ENCODE results near the gene ZC3H10. TPM values are rescaled to one million over a fixed set of nuclear protein-coding genes. Genes with fewer than 3 reads are reported as not detected.
A peak's percentile ranks its signal among the peaks of the same experiment; 100 is the strongest.

ZC3H10 gene
- total and polyA plus RNA-seq, 2 experiments from 2014 or later, result 2.7 to 3.0 TPM

DNA sequence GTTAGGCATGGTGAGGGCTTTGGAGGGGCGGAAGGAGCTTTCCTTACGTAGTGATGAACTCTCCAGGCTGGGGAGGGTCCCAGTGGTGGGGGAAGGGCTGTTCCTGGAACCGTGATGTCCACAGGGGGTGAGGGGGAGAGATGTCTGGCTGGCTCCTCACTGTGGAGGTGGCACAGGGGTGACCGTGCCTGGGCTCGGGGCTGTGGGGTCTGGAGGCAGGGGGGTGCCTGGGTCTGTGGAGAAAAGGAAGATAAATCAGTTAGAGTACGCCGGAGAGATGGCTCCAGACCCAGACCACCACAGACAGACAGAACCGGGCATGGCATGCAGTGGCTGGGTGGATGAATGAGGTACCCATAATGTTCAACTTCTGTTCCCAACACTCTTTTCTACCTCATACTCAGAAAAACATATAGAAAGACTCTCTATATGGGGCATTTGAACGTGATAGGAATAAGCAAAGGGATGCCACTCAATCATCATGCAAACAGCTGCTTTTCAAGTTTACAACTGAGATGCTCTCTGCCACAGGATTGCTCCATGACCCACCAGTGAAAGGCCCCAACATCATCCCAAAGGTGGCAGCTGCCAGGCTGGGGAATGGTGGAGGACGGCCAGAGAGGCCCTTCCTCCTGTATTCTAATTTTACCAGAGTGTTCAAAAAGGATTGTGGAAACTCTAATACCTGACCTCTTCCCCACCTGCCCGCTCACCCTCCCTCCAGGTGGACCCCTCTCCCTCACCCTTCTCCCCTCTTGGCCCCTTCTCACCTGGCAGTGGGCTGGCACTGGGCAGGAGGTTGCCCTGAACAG lies 45.7 kb downstream of the ZC3H10 start:
- no peak for TF ChIP-seq EZH2 (IDR thresholded peaks at IDR 0.05; ENCODE audit: insufficient read depth, poor library complexity, severe bottlenecking)
- no peak for TF ChIP-seq EZH2phosphoT487 (IDR thresholded peaks at IDR 0.05; ENCODE audit: insufficient read depth, low read depth)
- DNase-seq, result no peak
- Histone ChIP-seq H3K36me3 (ENCODE audit: low read depth) (peaks cover 20% of the 10 kb centered on the region), H3K9ac (no peak overlapping the region), H4K20me1 (ENCODE audit: insufficient read depth) (0 out of 2 replicates have a peak, but pooled peaks cover 9% of the 10 kb centered on the region), H3K4me3 (no peak overlapping the region), H3K27me3 (replicated peaks; ENCODE audit: insufficient read depth) (no peaks in the 10 kb centered on the region), H3K27ac (0 out of 2 replicates have a peak overlapping the region, but pooled peaks have one; percentile 89), H3K9me2 (ENCODE audit: insufficient read depth) (no peaks in the 10 kb centered on the region), H3K4me2 (ENCODE audit: unreplicated experiment) (no peak overlapping the region), H3K9me3 (ENCODE audit: low read depth) (no peaks in the 10 kb centered on the region), H3K79me2 (ENCODE audit: insufficient read depth) (peaks cover 31% of the 10 kb centered on the region), H2AFZ (no peak overlapping the region), H3K4me1 (ENCODE audit: insufficient read depth) (peaks cover 14% of the 10 kb centered on the region), H3F3A (ENCODE audit: insufficient read depth) (peaks cover 84% of the 10 kb centered on the region)
- in situ Hi-C loops (cut with MboI), result no loop called here
- 54 to 66% methylated on average over 11 of the region's 11 CpGs for WGBS, 2 experiments (ENCODE audit: low coverage in 1 of 2, low lambda C conversion rate in 2 of 2, missing lambda C conversion rate in 2 of 2)

DNA sequence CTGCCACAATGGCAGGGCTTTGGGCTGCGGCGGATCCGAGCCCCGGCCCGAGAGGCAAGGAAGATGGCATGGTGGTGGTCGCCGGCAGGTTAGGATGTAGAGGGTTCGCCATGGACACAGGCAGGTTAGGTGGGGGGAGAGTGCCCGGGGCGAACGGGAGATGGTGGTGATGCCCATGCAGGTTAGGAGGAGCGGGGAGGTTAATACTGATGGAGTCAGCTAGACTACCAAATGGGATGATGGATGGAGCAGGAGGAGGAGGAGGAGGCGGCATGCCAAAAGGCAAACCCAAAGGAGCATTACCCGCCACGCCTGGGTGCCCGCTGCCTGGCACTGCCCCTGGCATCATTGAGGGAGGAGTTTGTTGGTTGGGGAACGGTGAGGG lies 46.3 kb downstream of the ZC3H10 start:
- H3K79me2 ChIP-seq (ENCODE audit: insufficient read depth), result peaks cover 25% of the 10 kb centered on the region
- H3K4me3 ChIP-seq, result no peak overlapping the region
- no peak overlapping the region for H3K9ac ChIP-seq
- TF ChIP-seq EZH2phosphoT487 (IDR thresholded peaks at IDR 0.05; ENCODE audit: insufficient read depth, low read depth) (no peak), EZH2 (IDR thresholded peaks at IDR 0.05; ENCODE audit: insufficient read depth, poor library complexity, severe bottlenecking) (no peak)
- H3K27me3 ChIP-seq (replicated peaks; ENCODE audit: insufficient read depth), result no peaks in the 10 kb centered on the region
- no peaks in the 10 kb centered on the region for H3K9me2 ChIP-seq (ENCODE audit: insufficient read depth)
- 90 to 91% methylated on average over 17 of the region's 17 CpGs for WGBS, 2 experiments (ENCODE audit: low coverage in 1 of 2, low lambda C conversion rate in 2 of 2, missing lambda C conversion rate in 2 of 2)
- H3K4me2 ChIP-seq (ENCODE audit: unreplicated experiment), result no peak overlapping the region
- H3K36me3 ChIP-seq (ENCODE audit: low read depth), result peaks cover 20% of the 10 kb centered on the region
- DNase-seq, result no peak
- H3K27ac ChIP-seq, result no peak overlapping the region
- H3K4me1 ChIP-seq (ENCODE audit: insufficient read depth), result peaks cover 14% of the 10 kb centered on the region
- in situ Hi-C loops (cut with MboI), result no loop called here
- no peaks in the 10 kb centered on the region for H3K9me3 ChIP-seq (ENCODE audit: low read depth)
- peaks cover 78% of the 10 kb centered on the region for H3F3A ChIP-seq (ENCODE audit: insufficient read depth)
- H4K20me1 ChIP-seq (ENCODE audit: insufficient read depth), result 0 out of 2 replicates have a peak, but pooled peaks cover 9% of the 10 kb centered on the region
- H2AFZ ChIP-seq, result no peak overlapping the region

DNA sequence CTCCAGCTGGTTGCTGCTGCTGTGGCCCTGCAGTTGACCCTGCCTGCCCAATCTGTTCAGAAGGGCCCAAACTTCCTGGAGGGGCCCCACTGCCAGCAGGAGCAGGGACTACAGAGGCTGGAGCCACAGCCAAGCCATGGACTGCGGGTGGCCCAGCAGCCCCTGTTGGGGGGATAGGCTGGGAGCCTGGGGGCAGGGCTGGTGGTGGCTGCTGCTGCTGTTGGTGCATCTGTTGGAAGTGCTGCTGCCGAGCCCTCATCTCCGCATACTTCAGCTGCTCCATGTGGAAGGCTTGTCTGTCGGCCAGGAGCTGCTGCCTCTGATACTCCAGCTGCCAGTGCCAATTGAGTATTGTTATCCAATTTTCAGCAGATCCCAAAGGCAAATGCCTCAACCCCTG lies 47.3 kb downstream of the ZC3H10 start:
- peaks cover 68% of the 10 kb centered on the region for H3F3A ChIP-seq (ENCODE audit: insufficient read depth)
- peaks cover 14% of the 10 kb centered on the region for H3K36me3 ChIP-seq (ENCODE audit: low read depth)
- no peaks in the 10 kb centered on the region for H3K27me3 ChIP-seq (replicated peaks; ENCODE audit: insufficient read depth)
- H3K9me3 ChIP-seq (ENCODE audit: low read depth), result no peaks in the 10 kb centered on the region
- peaks cover 6% of the 10 kb centered on the region; the same call in 1 of the 2 replicates for H3K4me1 ChIP-seq (ENCODE audit: insufficient read depth)
- in situ Hi-C loops (cut with MboI), result no loop called here
- H3K4me2 ChIP-seq (ENCODE audit: unreplicated experiment), result no peak overlapping the region
- TF ChIP-seq EZH2phosphoT487 (IDR thresholded peaks at IDR 0.05; ENCODE audit: insufficient read depth, low read depth) (no peak), EZH2 (IDR thresholded peaks at IDR 0.05; ENCODE audit: insufficient read depth, poor library complexity, severe bottlenecking) (no peak)
- peak; percentile 22 for DNase-seq
- H4K20me1 ChIP-seq (ENCODE audit: insufficient read depth), result 0 out of 2 replicates have a peak, but pooled peaks cover 6% of the 10 kb centered on the region
- peaks cover 15% of the 10 kb centered on the region for H3K79me2 ChIP-seq (ENCODE audit: insufficient read depth)
- WGBS, 2 experiments (ENCODE audit: low coverage in 1 of 2, low lambda C conversion rate in 2 of 2, missing lambda C conversion rate in 2 of 2), result 55% methylated on average over 4 of the region's 4 CpGs
- H3K9ac ChIP-seq, result no peak overlapping the region
- no peak overlapping the region for H2AFZ ChIP-seq
- H3K27ac ChIP-seq, result 0 out of 2 replicates have a peak overlapping the region, but pooled peaks have one; percentile 7
- H3K9me2 ChIP-seq (ENCODE audit: insufficient read depth), result no peaks in the 10 kb centered on the region
- no peak overlapping the region for H3K4me3 ChIP-seq

DNA sequence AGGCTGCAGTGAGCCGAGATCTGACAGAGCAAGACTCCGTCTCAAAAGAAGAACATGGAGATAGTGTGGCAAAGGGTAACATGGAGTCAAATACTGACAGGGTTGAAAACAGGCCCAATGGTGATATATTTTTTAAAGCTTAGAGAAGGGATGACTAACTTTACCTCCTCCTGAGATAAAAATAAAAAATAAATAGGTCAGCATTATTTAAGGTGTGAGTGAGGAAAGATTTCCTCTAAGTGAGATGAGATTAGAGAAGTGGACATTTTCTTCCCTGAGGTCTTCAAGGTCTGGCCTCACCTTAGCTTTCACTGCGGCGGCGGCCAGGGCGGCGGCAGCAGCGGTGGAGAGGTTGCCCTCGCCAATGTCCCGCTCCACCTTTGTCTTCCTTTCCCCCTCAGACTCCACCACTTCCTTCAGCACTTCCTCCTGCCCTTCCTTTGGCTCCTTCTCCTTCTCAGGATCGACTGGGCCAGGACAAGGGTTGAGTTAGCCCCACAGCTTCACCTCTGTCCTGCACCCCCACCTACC lies 51.2 kb downstream of the ZC3H10 start:
- Histone ChIP-seq H3K9me3 (ENCODE audit: low read depth) (no peaks in the 10 kb centered on the region), H3K4me3 (no peak overlapping the region), H3F3A (ENCODE audit: insufficient read depth) (peaks cover 30% of the 10 kb centered on the region), H4K20me1 (ENCODE audit: insufficient read depth) (no peaks in the 10 kb centered on the region), H3K4me2 (ENCODE audit: unreplicated experiment) (no peak overlapping the region), H3K27me3 (replicated peaks; ENCODE audit: insufficient read depth) (no peaks in the 10 kb centered on the region), H3K36me3 (ENCODE audit: low read depth) (peaks cover 20% of the 10 kb centered on the region; the same call in 1 of the 2 replicates), H3K9ac (no peak overlapping the region), H3K4me1 (ENCODE audit: insufficient read depth) (no peaks in the 10 kb centered on the region), H3K9me2 (ENCODE audit: insufficient read depth) (no peaks in the 10 kb centered on the region), H3K79me2 (ENCODE audit: insufficient read depth) (no peaks in the 10 kb centered on the region), H3K27ac (no peak overlapping the region), H2AFZ (no peak overlapping the region)
- 97 to 100% methylated on average over 11 of the region's 11 CpGs for WGBS, 2 experiments (ENCODE audit: low coverage in 1 of 2, low lambda C conversion rate in 2 of 2, missing lambda C conversion rate in 2 of 2)
- in situ Hi-C loops (cut with MboI), result no loop called here
- no peak for DNase-seq
- no peak for TF ChIP-seq EZH2 (IDR thresholded peaks at IDR 0.05; ENCODE audit: insufficient read depth, poor library complexity, severe bottlenecking)
- TF ChIP-seq EZH2phosphoT487 (IDR thresholded peaks at IDR 0.05; ENCODE audit: insufficient read depth, low read depth), result no peak

Data from GM23248 (cell line).